T-helper 2 cell treated with Interferon-gamma antibody and Interleukin-4, amounts not matched to agents 100 ng/mL and 5 ng/mL, for 36 hours (primary cell): ENCODE measurements around the gene QSER1. TPM values are rescaled to one million over a fixed set of nuclear protein-coding genes. Genes with fewer than 3 reads are reported as not detected.
"Not testable (repeated sequence)": the region's sequence is repeated elsewhere in the genome, so short reads cannot be mapped to it uniquely, and the experiment has no call there.

Experiments used
- intact Hi-C: fragments of 100-400 bp; cut with micrococcal nuclease; formaldehyde crosslinking; loops from one replicate; pipeline ENCODE4 v1.15.1; 2023
- total RNA-seq: library from RNA; stranded (reverse); gene quantifications from 2 replicates; pipeline ENCODE4 v1.2.3, GENCODE V29; 2022

Gene QSER1
- total RNA-seq, 1 donor from 2014 or later = 16.3 TPM

DNA sequence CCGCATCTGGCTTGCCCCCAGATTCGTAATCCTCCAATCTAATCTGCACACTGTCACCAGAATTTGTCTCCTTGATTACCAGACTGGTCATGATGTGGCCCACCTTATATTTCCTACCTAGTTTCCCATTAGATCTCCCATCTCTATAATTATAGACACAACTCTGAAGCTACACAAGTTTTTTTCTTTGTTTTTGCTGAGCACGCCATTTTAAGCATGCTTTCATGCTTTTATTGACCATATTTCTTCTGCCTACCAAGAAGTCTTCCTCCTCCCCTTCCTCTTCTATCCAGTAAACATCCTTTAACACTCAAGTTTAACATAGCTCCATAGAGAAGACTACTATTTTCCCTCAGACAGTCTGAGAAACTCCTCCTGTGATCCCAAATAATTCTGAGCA lies 98.8 kb downstream of the QSER1 start:
- intact Hi-C loops = no loop called here

DNA sequence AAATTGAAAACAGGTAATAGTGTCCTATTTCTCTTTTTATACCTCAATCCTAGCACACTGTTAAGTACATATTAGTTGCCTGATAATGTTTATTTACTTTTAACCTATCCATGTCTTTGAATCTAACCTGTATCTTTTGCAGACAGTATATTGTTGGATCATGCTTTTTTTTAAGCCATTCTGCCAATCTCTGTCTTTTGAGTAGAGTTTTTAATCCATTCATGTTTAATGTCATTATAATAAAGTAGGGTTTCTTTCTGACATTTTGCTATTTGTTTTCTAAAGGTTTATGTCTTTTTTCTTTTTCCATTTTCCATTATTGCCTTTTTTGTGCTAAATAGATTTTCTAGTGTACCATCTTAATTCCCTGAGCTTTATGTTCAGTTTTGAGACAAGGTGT lies 99.3 kb downstream of the QSER1 start:
- intact Hi-C loops = no loop called here

DNA sequence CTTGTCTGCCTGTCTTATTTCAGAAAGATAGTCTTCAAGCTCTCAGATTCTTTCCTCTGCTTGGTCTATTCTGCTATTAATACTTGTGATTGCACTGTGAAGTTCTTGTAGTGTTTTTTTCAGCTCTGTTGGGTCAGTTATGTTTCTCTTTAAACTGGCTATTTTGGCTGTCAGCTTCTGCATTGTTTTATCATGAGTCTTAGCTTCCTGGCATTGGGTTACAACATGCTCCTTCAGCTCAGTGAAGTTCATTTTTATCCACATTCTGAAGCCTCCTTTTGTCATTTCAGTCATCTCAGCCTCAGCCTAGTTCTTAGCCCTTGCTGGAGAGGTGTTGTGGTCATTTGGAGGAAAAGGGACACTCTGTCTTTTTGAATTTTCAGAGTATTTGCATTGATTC lies 107.6 kb downstream of the QSER1 start:
- intact Hi-C loops = no loop called here

DNA sequence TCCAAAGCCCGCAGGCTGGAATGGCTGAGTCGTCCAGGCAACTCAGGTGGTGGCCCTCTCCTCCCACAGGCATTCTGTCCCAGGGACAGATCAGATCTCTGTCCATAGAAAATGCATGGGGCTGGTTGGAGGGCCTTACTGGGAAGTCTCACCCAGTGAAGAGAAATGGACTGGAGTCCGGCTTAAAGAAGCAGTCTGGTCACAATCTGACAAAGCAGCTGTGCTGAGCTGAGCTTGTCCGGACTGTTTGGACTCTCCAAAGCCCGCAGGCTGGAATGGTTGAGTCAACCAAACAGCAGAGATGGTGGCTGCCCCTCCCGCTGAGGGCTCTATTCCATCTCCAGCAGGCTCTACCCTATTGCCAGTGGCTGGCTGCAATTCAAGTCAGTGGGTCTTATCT lies 108.7 kb downstream of the QSER1 start:
- intact Hi-C loops = no loop called here

DNA sequence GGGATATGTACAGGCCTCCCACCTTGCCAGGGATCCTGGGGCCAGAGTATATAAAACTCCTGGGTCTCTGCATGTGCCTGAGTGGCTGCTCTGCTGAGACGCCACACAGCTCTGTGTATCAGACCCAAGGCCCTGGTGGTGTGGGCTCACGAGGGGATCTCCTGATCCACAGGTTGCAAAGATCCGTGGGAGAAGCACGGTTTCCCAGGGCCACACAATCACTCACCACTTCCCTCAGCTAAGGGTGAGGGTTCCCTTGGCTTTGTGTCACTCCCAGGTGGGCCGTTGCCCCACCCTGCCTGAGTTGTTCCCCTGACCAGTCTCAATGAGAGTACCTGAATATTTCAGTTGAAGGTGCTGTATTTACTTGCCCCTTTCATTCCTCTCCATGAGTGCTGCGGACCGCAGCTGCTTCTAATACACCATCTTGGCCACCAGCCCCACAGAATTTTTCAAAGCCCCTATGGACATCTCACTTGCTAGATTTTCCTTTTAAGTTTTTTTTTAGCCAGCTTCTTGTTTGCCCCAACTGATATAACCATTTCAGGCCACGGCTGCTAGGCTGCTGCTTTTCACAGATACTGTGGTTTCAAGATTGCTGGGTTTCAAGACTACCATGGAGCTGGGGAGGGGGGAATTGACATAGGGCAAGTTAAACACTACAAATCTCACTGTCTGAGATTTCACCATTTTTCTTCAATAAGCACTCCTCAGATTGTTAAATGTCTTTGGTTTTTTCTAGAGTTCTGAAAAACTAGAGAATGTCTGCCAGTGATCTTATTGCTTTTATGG lies 109.3 kb downstream of the QSER1 start:
- intact Hi-C loops = no loop called here

DNA sequence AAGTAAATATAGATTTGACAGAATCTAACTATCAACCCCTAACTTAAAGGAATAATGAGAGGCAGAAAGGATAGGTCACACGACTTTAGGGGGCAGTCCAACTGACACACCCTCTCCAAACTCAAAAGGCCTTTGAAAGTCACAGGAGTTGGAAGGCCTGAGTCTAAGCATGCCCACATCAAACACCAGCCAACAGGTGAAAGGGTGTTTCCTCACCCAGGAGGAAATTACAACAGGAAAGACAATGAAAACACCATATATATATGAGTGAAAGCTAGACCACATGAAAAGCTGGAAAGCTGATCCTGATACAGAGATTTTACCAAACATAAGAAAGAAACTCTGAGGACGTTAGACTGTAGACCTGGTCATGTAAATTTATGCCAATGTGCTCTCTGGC lies 112.6 kb downstream of the QSER1 start:
- intact Hi-C loops = no loop called here

DNA sequence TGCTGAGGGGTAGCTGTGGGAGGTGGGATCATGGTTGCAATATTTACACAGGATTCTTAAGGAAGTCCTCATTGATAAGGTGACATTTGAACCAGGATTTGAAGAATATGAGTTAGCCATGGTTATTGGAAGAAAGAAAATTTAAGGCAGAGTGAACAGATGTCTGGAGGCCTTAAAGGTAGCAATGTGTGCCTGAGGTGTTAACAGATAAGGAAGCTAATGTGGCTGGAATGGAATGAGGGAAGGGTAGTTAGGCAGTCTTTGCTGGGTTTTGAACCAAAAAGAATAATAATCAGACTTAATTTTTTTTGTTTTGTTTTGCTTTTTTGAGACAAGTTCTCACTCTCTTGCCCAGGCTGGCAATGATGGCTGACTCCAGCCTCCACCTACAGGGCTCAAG lies 113.4 kb downstream of the QSER1 start:
- intact Hi-C loops = no loop called here

DNA sequence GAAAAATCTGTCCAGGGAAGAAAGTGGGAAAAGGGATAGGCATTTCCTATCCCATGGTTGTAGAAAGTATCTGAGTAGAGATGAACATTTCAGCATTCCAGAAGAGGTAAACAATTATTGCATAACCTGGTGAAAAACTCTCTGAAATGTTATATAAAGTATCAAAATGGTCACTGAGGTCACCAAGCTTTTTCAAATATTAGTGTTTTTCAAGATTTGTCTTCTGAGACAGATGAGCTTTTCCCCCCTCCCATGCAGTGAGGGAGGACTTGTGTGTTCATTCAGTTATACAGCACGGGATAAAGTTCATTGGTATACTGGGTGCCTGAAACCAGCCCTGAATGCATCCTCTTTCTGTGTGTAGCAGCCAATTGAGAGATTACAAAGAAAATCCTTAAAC lies 121.1 kb downstream of the QSER1 start:
- intact Hi-C loops = loop anchor here (5.0 to 10.0 kb wide), 2 partner anchors 51 to 149 kb away; partner anchors contain the start of gene CSTF3

DNA sequence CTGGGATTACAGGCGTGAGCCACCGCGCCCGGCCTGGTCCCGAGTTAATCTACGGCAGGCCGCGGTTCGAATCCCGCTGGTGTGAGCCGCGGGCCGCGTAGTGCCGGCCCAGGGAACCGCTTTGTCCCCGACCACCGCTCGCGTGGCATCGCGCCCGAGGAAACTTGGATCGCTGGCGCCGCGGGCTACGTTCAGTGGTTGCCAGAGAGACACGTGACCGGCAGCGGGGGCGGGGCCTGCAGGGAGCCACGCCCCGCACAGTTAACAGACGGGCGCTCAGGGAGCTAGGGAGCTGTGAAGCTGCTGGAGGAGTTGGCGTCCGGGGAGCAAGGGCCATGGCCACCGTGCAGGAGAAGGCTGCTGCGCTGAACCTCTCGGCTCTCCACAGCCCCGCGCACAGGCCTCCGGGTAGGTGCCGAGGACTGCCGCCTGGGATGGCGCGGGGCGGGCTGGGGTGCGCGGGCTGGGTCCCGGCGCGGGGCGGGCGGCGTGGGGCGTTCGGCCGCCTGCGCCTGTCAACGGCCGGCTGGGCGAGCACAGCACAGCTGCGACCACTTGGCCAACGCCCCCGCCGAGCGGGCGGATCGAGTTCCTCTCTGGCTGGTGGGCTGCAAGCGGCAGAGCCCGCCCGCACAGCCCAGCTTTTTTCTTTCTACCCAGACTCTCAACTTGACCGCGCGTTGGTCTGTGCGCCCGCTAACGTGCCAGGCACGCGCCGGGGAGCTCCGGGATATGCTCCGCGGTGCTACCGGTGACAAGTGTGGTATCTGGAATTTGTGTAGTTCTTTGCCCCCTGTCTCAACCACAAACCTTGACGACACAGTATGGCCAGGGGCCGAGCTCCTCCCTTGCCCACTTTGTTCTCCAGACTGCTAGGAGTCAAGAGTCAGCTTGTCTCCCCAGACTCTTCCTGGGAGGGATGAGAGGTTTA lies 123.3 kb downstream of the QSER1 start, which contains the start of gene DEPDC7:
Gene DEPDC7, plus strand, starts transcription at position 258 of the 931 bp plus-strand sequence. Its CDS starts 78 bp downstream, at position 336.
- intact Hi-C loops = loop anchor here (1.0 to 10.0 kb wide), 4 partner anchors 23 to 924 kb away; partner anchors contain the start of genes HIPK3, RCN1 and TCP11L1

DNA sequence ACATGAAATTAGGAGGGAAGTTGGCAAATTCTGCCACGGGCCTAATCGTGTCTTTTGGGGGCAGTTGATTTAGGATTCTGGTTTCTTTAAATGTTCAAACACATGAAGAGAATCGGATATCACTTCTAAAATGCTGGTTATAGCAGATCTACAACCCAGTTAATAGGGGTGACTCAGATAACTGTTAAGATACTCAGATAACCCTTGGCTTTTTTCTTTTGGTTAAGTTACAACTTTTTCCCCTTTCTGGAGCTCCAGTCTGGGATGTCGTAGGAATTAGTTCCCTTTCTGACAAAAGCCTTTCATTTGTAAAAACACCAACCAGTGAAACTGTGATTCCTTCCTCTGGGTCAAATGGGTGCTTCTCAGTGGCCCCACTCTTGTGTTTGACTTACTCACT lies 124.0 kb downstream of the QSER1 start:
- intact Hi-C loops = loop anchor here (5.0 to 10.0 kb wide), 3 partner anchors 48 to 924 kb away; partner anchors contain the start of genes HIPK3 and RCN1

DNA sequence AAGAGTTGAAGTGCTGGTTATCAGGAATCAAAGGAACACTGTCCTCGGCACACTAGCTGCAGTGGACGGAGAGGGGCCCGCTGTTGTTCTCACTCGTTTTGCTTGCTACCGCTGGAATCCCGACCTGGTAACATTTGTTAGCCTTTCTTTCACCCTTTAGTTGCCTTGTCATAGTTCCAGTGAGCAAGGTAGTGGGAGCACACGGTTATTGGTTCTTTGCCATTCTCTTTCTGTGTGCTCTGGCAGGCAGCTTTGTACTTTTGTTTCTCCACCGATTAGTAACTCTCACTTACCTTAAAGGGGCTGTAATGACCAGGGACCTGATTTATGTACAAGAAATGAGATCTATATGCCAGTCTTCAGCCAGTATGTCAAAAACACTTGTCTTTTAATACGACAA lies 124.9 kb downstream of the QSER1 start:
- intact Hi-C loops = loop anchor here (5.0 to 10.0 kb wide), 3 partner anchors 47 to 925 kb away; partner anchors contain the start of genes HIPK3 and RCN1

DNA sequence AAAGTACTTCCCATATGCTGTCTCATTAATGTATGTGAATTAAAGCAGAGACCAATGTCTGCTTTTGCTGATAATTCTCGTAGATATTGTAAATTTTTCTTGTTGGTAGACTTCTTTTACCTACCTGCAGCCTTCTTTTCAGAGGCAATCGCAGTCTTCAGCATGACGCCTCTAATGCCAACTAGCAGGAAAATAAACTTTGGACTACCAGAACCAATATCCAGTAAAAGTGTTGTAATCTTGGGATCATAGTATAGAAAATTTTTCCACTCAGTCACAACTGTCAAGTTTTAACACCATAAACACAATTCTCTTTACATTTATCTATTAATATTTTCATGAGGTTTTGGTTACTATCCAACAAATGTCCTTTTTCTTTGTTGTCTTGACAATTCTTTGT lies 125.4 kb downstream of the QSER1 start:
- intact Hi-C loops = loop anchor here (5.0 to 10.0 kb wide), 3 partner anchors 47 to 926 kb away; partner anchors contain the start of genes HIPK3 and RCN1

DNA sequence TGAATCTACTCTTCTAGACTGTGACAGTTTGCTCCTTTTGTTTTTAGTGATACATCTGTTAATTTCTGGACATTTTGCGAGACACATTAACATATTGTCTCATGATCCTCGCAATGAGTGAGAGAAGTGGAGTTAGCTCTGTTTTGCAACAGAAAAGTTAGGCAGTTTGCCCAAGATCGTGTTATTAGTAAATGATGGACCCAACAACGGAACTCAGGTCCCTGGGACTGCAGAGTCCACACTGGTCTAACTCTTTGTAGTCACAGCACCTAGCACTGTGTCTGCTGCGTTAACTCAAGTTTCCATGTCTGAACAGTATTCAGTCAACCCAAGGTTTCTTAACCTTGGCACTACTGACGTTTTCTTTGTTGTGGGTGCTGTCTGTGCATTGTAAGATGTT lies 126.2 kb downstream of the QSER1 start:
- intact Hi-C loops = loop anchor here (5.0 to 10.0 kb wide), 3 partner anchors 46 to 927 kb away; partner anchors contain the start of genes HIPK3 and RCN1

DNA sequence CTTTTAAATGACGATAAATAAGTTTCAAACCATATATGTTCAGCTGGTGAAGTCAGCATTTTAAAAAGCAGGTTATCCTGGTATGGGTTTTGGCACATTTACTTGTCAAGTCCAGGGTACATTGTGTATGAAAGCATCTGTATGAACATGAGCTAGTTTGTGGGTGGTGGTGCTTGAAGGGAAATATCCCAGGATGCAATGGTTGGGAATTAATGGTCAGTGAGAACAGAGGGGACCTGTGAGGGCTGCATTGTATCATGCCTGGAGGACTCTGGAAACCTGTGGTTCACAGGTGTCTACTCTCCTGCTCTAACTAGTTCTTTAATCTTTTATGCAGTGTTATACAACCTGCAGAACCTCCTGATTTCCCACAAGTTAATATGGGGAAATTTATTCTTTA lies 128.9 kb downstream of the QSER1 start:
- intact Hi-C loops = no loop called here

DNA sequence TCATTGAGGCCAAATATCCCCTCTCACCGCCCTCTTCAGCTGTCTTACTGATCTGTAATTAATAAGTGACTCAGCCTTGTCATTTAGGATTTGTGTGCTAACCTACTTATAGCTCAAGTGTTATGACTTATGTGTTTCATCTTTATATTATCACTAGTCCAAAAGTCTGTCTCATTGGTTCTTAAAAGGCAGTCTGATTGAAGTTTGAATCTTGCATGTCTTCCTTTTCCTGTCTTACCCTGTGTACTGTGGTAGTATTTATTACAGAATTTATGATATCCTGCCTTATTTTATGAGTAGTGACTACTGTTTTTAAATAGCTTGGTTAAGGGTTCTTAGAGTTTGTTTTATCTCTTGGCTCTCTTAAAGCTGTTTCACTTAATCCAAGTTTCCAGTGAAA lies 129.3 kb downstream of the QSER1 start:
- intact Hi-C loops = no loop called here

DNA sequence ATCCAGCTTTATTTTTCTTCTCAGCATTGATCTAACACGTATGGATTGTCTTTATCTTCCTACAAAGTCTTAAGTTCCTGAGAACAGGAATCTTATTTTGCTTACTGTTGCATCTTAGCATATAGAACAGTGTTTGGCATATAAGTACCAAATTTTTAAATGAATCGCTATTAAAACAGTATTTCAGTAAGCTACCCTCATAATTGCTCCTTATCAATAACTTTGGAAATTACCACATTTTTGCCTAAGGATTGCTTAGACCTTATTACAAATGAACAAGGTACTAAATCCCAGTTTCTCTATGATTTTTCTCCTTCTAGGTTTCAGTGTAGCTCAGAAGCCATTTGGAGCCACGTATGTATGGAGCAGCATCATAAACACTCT lies 132.7 kb downstream of the QSER1 start:
- intact Hi-C loops = no loop called here

DNA sequence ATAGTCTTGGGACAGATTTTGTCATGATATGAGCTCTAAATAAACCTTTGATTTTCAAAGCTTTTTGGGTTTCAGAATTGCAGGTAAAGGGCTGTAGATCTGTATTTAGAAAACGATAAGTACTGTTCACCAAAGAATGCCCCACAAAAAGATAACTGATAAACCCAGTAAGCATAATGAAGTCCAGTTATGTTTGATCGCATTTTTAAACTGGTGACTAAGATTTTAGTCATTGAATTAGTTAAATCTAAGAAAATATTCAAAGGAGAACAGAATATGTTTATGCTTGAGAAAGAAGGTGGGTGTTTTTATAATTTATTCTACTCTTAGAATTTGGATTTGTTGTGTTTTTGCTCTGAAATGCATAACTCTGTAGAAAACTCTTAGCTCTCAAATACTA lies 134.6 kb downstream of the QSER1 start:
- intact Hi-C loops = no loop called here

DNA sequence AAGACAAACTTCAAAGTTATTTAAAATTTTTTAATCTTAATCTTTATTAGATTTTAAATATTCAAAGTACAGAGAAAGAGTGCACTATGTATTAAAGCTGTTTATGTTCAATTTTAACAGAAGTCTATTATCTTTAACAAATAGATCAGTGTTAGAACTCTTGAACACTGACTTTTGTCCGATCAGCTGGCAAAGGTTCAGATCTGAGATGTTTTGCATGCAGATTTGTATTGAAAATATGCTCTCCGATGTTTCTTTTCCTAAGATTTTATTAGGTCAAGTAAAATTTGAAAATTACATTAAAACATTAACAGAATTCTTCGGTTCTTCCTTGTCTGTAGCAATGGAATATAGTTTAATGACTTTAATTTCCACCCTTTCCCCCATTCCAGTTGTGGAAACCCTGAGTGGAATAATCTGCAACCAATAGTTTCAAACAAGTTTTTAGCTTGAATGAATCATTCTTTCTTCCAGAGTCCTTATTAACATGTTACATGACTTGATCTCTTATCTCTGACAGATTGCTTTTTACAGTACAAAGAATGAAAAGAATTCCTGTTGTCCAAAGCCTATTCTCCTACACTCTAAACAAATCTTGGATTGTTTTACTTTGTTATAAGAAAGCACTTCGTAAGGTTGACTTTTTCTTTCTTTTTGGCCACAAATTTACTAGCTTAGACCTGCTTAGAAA lies 135.4 kb downstream of the QSER1 start:
- intact Hi-C loops = no loop called here

DNA sequence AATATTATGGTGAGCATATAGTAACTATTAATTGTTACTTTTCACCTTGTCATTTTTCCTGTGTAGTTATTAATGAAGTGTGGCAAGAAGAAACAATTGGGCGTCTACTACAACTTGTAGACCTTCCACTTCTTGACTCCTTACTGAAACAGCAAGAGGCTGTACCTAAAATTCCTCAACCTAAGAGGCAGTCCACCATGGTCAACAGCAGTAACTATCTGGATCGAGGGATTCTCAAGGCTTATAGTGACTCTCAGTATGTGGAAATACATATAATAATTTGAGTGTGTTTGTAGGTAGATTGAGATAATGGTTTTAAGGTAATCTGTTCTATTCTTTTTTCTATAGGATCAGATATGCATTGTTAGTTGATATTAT lies 135.9 kb downstream of the QSER1 start:
- intact Hi-C loops = no loop called here

DNA sequence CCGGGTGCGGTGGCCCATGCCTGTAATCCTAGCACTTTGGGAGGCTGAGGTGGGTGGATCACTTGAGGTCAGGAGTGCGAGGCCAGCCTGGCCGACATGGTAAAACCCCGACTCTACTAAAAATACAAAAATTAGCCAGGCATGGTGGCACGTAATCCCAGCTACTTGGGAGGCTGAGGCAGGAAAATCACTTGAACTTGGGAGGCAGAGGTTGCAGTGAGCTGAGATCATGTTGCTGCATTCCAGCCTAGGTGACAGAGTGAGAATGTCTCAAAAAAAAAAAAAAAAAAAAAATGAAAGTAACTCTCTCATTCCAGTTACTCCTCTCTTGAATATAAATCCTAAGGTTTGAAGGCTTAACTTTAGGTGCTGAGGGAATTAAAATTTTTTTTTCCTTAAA lies 136.6 kb downstream of the QSER1 start:
- intact Hi-C loops = not testable (repeated sequence)
